LNCAP (cell line): Measurements from ENCODE around the gene MRPL52.

Source experiments
- CTCF ChIP-seq: fragments of 450-650 bp; IDR thresholded peaks from 2 replicates; pipeline ENCODE4 v1.5.1; 2017; ENCODE audit warnings: mild to moderate bottlenecking

The MRPL52 gene

GRCh38 chr14:22829661-22830442, at the start of gene MRPL52:
TSS of gene MRPL52 (plus strand) at chr14:22829887. CDS start at chr14:22829913, 26 bp downstream.
- no peak for TF ChIP-seq CTCF

- no peak for TF ChIP-seq CTCF
These were observed 49.5 kb upstream of the MRPL52 start for GRCh38 chr14:22780105-22780679.

- TF ChIP-seq CTCF, result no peak
These were observed 48.8 kb upstream of the MRPL52 start for GRCh38 chr14:22780941-22781300.

GRCh38 chr14:22781301-22781991, 48.2 kb upstream of the MRPL52 start:
- TF ChIP-seq CTCF, result no peak

- TF ChIP-seq CTCF, result no peak
These were observed 43.0 kb upstream of the MRPL52 start for GRCh38 chr14:22786685-22787084.

GRCh38 chr14:22791301-22791700, 38.4 kb upstream of the MRPL52 start:
- no peak for TF ChIP-seq CTCF

GRCh38 chr14:22792158-22792557, 37.5 kb upstream of the MRPL52 start:
- TF ChIP-seq CTCF, result no peak
